Testis (tissue), 3 donors: ENCODE results near the gene ZBTB46. TPM values are rescaled to one million over a fixed set of nuclear protein-coding genes. Genes with fewer than 3 reads are reported as not detected.

Experiments used
- DNase-seq: peaks from one replicate; pipeline ENCODE4 v3.0.0-alpha.2; 2019
- H3K27ac ChIP-seq, 2 donors: fragments of 200-600 bp; sonication (generic); one replicate each; pipeline ENCODE4 v1.5.1; 2019
- H3K27me3 ChIP-seq: fragments of 200-600 bp; sonication (generic); one replicate; pipeline ENCODE4 v1.5.1; 2019
- H3K36me3 ChIP-seq: fragments of 200-600 bp; sonication (generic); one replicate; pipeline ENCODE4 v1.5.1; 2017; ENCODE audit warnings: low read depth; ENCODE audit errors: missing control alignments
- H3K4me1 ChIP-seq: fragments of 200-600 bp; sonication (generic); one replicate; pipeline ENCODE4 v1.5.1; 2019
- H3K4me3 ChIP-seq, 2 donors: fragments of 200-600 bp; sonication (generic); one replicate each; pipeline ENCODE4 v1.5.1; 2017 to 2019
- H3K9me3 ChIP-seq: fragments of 200-600 bp; sonication (generic); one replicate; pipeline ENCODE4 v1.5.1; 2017
- CTCF ChIP-seq, 3 experiments: fragments of 450-650 bp in 2 of 3; fragments of 200-600 bp in 1 of 3; sonication (generic) in 1 of 3; IDR thresholded peaks; one replicate each; pipeline ENCODE4 v1.5.1; 2016 to 2019; ENCODE audit warnings: antibody characterized with exemption in 3 of 3, mild to moderate bottlenecking in 2 of 3, moderate library complexity in 1 of 3
- POLR2A ChIP-seq: fragments of 450-650 bp; IDR thresholded peaks from one replicate; pipeline ENCODE4 v1.6.1; 2017; ENCODE audit warnings: antibody characterized with exemption, mild to moderate bottlenecking, moderate library complexity
- WGBS, 2 donors: methylation state at CpG; one replicate each; pipeline ENCODE4 v1.1.5; 2018; 5-methylcytosine and 5-hydroxymethylcytosine counted together
- intact Hi-C: fragments of 100-400 bp; cut with DNase I; formaldehyde crosslinking; loops from one replicate; pipeline ENCODE4 v1.15.1; 2023; ENCODE audit warnings: low total_unique reads
- polyA plus RNA-seq: library from polyadenylated mRNA; stranded (reverse); fragments of 350-450 nt; fragmentation: Illumina TruSeq; extraction: RNeasy Lipid Tissue Mini Kit (QIAGEN cat#74804); gene quantifications from one replicate; pipeline ENCODE4 v1.2.3, GENCODE V29; 2014; ENCODE audit warnings: low read depth, low replicate concordance; ENCODE audit not compliant: insufficient read depth
- total RNA-seq, 2 donors: library from RNA; depleted of rRNA; stranded (reverse); fragments of >200 nt; gene quantifications; one replicate each; pipeline ENCODE4 v1.2.3, GENCODE V29; 2016

The ZBTB46 gene
- total and polyA plus RNA-seq, 3 donors from 2014 or later, result 5.2 to 15.4 (median 12.5) TPM

GRCh38 chr20:63749597-63750508 is 81.2 kb downstream of the ZBTB46 start:
- no peaks in the 10 kb centered on the region for H3K27me3 ChIP-seq
- no peak overlapping the region for H3K27ac ChIP-seq
- H3K36me3 ChIP-seq, result no peaks in the 10 kb centered on the region
- no peaks in the 10 kb centered on the region for H3K9me3 ChIP-seq
- H3K4me3 ChIP-seq, result no peak overlapping the region
- no peak for DNase-seq
- no peak for TF ChIP-seq POLR2A
- TF ChIP-seq CTCF (IDR thresholded peaks at IDR 0.05), result no peak
- 93 to 94% methylated on average over 11 to 16 of the region's 16 CpGs for WGBS, 2 donors
- intact Hi-C loops, result no loop called here
- peaks cover 7% of the 10 kb centered on the region for H3K4me1 ChIP-seq

GRCh38 chr20:63748934-63749270 is 82.2 kb downstream of the ZBTB46 start:
- intact Hi-C loops, result no loop called here
- Histone ChIP-seq H3K9me3 (no peaks in the 10 kb centered on the region), H3K27ac (no peak overlapping the region), H3K27me3 (no peaks in the 10 kb centered on the region), H3K4me1 (peaks cover 7% of the 10 kb centered on the region), H3K36me3 (no peaks in the 10 kb centered on the region), H3K4me3 (no peak overlapping the region)
- no peak for DNase-seq
- WGBS, 2 donors, result 88 to 92% methylated on average over 11 of the region's 11 CpGs
- TF ChIP-seq CTCF (IDR thresholded peaks at IDR 0.05), result no peak
- no peak for TF ChIP-seq POLR2A

GRCh38 chr20:63748070-63748933 is 82.8 kb downstream of the ZBTB46 start:
- H3K9me3 ChIP-seq, result no peaks in the 10 kb centered on the region
- no peak for TF ChIP-seq POLR2A
- no peak for TF ChIP-seq CTCF (IDR thresholded peaks at IDR 0.05)
- intact Hi-C loops, result no loop called here
- peaks cover 7% of the 10 kb centered on the region for H3K4me1 ChIP-seq
- WGBS, 2 donors, result 66 to 81% methylated on average over 15 to 19 of the region's 20 CpGs
- H3K4me3 ChIP-seq, result no peak overlapping the region
- no peaks in the 10 kb centered on the region for H3K27me3 ChIP-seq
- no peak overlapping the region for H3K27ac ChIP-seq
- DNase-seq, result no peak
- H3K36me3 ChIP-seq, result no peaks in the 10 kb centered on the region

- H3K27me3 ChIP-seq, result no peaks in the 10 kb centered on the region
- peaks cover 13% of the 10 kb centered on the region for H3K4me1 ChIP-seq
- no peaks in the 10 kb centered on the region for H3K36me3 ChIP-seq
- 58 to 73% methylated on average over 8 to 11 of the region's 13 CpGs for WGBS, 2 donors
- intact Hi-C loops, result no loop called here
- H3K9me3 ChIP-seq, result no peaks in the 10 kb centered on the region
- no peak for DNase-seq
- H3K27ac ChIP-seq, result no peak overlapping the region
- TF ChIP-seq POLR2A (no peak), CTCF (IDR thresholded peaks at IDR 0.05) (no peak)
- H3K4me3 ChIP-seq, result no peak overlapping the region
Measured at GRCh38 chr20:63747622-63748069, 83.4 kb downstream of the ZBTB46 start.
